Vagina (tissue), 2 donors: Measurements from ENCODE around the gene B4GALT1. TPM values are rescaled to one million over a fixed set of nuclear protein-coding genes. Genes with fewer than 3 reads are reported as not detected.

Experiments
- DNase-seq, 2 donors: peaks; one replicate each; pipeline ENCODE4 v3.0.0-alpha.2; 2017; ENCODE audit errors: extremely low spot score in 2 of 2
- H3K27ac ChIP-seq: fragments of 200-600 bp; sonication (generic); one replicate; pipeline ENCODE4 v1.5.1; 2019
- H3K27me3 ChIP-seq: fragments of 200-600 bp; sonication (generic); one replicate; pipeline ENCODE4 v1.5.1; 2019
- H3K36me3 ChIP-seq, 2 donors: fragments of 200-600 bp; sonication (generic); one replicate each; pipeline ENCODE4 v1.5.1; 2017 to 2019
- H3K4me1 ChIP-seq: fragments of 200-600 bp; sonication (generic); one replicate; pipeline ENCODE4 v1.5.1; 2019
- H3K4me3 ChIP-seq, 2 donors: fragments of 200-600 bp; sonication (generic); 1 replicate in 1 of 2; 2 replicates in 1 of 2; pipeline ENCODE4 v1.5.1; 2016 to 2019
- H3K9me3 ChIP-seq: fragments of 200-600 bp; sonication (generic); one replicate; pipeline ENCODE4 v1.5.1; 2019
- POLR2A ChIP-seq, 2 donors: fragments of 450-650 bp; IDR thresholded peaks; one replicate each; pipeline ENCODE4 v1.6.1; 2017; ENCODE audit warnings: antibody characterized with exemption in 2 of 2, mild to moderate bottlenecking in 2 of 2, moderate library complexity in 2 of 2
- POLR2AphosphoS5 ChIP-seq, 2 donors: sonication (generic); formaldehyde crosslinking; IDR thresholded peaks; one replicate each; pipeline ENCODE4 v1.9.0; 2017; ENCODE audit warnings: antibody characterized with exemption in 2 of 2, mild to moderate bottlenecking in 2 of 2, low read depth in 1 of 2; ENCODE audit not compliant: insufficient read depth in 1 of 2
- intact Hi-C: fragments of 100-400 bp; cut with DNase I; formaldehyde crosslinking; loops from one replicate; pipeline ENCODE4 v1.15.1; 2023
- total RNA-seq: library from RNA; depleted of rRNA; stranded (reverse); fragments of >200 nt; gene quantifications from one replicate; pipeline ENCODE4 v1.2.3, GENCODE V29; 2016
- TF ChIP-seq, protein P1 (sequence below), 3 experiments: fragments of 450-650 bp in 2 of 3; fragments of 200-600 bp in 1 of 3; sonication (generic) in 1 of 3; IDR thresholded peaks; one replicate each; pipeline ENCODE4 v1.5.1; 2017 to 2019; ENCODE audit warnings: antibody characterized with exemption in 3 of 3, mild to moderate bottlenecking in 2 of 3, moderate library complexity in 2 of 3

Gene B4GALT1
- total RNA-seq, 1 donor from 2014 or later: 85.2 TPM

DNA sequence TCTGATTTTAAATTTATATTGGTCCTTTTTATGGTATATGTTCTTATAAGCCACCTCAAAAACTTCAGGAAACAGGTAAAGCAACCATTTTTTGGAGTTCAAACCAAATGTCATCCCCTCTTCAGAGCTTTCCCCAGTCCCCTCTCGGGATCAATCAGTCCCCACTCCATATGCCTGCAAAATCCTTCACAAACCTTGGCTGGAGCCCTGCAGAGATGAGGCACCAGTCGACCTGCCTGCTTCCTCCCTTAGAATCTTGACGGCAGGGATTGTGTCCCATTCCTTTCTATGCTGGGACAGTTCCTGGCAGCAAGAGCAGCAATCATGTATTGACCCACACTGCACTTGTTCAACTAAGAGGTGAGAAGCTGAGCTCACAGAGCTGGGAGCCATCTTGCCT is 22.6 kb downstream of the B4GALT1 start:
- no peak for DNase-seq
- peaks cover 80% of the 10 kb centered on the region for H3K4me1 ChIP-seq
- no peaks in the 10 kb centered on the region for H3K27me3 ChIP-seq
- H3K9me3 ChIP-seq: no peaks in the 10 kb centered on the region
- H3K36me3 ChIP-seq: no peaks in the 10 kb centered on the region
- H3K4me3 ChIP-seq: no peak overlapping the region
- H3K27ac ChIP-seq: no peak overlapping the region
- intact Hi-C loops: no loop called here
- TF ChIP-seq, protein P1, sequence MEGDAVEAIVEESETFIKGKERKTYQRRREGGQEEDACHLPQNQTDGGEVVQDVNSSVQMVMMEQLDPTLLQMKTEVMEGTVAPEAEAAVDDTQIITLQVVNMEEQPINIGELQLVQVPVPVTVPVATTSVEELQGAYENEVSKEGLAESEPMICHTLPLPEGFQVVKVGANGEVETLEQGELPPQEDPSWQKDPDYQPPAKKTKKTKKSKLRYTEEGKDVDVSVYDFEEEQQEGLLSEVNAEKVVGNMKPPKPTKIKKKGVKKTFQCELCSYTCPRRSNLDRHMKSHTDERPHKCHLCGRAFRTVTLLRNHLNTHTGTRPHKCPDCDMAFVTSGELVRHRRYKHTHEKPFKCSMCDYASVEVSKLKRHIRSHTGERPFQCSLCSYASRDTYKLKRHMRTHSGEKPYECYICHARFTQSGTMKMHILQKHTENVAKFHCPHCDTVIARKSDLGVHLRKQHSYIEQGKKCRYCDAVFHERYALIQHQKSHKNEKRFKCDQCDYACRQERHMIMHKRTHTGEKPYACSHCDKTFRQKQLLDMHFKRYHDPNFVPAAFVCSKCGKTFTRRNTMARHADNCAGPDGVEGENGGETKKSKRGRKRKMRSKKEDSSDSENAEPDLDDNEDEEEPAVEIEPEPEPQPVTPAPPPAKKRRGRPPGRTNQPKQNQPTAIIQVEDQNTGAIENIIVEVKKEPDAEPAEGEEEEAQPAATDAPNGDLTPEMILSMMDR (IDR thresholded peaks at IDR 0.05): no peak
- TF ChIP-seq POLR2AphosphoS5 (IDR thresholded peaks at IDR 0.05; ENCODE audit: insufficient read depth in 1 of 2, low read depth in 1 of 2) (no peak), POLR2A (IDR thresholded peaks at IDR 0.05) (no peak)

DNA sequence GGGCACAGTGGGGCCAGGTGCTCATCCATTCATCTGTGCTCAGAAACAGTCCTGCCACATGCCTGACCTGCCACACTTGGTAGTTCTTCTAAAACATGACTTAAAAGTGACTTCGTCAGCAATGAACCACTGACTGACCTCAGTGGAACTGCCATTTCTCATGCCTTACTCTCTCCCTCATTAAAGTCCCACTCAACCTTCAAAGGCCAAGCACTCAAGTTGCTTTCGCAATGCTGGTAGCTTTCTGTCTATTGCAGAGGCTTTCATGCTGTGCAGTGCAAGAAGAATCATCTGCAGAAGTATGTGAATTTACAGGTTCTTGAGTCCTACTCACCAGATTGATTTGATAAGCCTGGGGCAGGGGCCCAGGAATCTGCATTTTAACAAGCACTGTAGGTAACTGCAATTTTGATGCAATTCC is 23.9 kb downstream of the B4GALT1 start:
- peaks cover 82% of the 10 kb centered on the region for H3K4me1 ChIP-seq
- DNase-seq: no peak
- intact Hi-C loops: no loop called here

DNA sequence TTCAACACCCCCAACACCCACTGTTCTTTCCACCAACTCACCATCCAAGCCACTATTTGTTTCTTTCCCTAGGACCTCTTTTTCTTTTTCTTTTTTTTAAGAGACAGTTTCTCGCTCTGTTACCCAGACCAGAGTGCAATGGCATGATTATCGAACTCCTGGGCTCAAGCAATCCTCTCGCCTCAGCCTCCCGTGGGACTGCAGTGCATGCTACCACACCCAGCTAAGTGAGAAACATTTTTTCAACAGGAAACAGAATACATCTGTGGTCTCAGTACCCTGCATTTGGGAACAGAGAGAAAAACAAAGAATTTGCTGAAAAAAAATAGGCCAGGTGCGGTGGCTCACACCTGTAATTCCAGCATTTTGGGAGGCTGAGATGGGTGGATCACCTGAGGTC is 24.6 kb downstream of the B4GALT1 start:
- Histone ChIP-seq H3K27me3 (no peaks in the 10 kb centered on the region), H3K4me3 (no peak overlapping the region), H3K4me1 (peaks cover 85% of the 10 kb centered on the region), H3K9me3 (no peaks in the 10 kb centered on the region), H3K27ac (no peak overlapping the region), H3K36me3 (no peaks in the 10 kb centered on the region)
- intact Hi-C loops: no loop called here
- DNase-seq: no peak
- TF ChIP-seq, protein P1 (IDR thresholded peaks at IDR 0.05): no peak
- no peak for TF ChIP-seq POLR2AphosphoS5 (IDR thresholded peaks at IDR 0.05; ENCODE audit: insufficient read depth in 1 of 2, low read depth in 1 of 2)

More for the DNA sequence above, 23.9 kb downstream of the B4GALT1 start:
- no peak overlapping the region for H3K4me3 ChIP-seq
- no peak overlapping the region for H3K27ac ChIP-seq
- no peaks in the 10 kb centered on the region for H3K36me3 ChIP-seq
- TF ChIP-seq, protein P1 (IDR thresholded peaks at IDR 0.05): no peak
- TF ChIP-seq POLR2A (IDR thresholded peaks at IDR 0.05) (no peak), POLR2AphosphoS5 (IDR thresholded peaks at IDR 0.05; ENCODE audit: insufficient read depth in 1 of 2, low read depth in 1 of 2) (no peak)
- no peaks in the 10 kb centered on the region for H3K27me3 ChIP-seq
- no peaks in the 10 kb centered on the region for H3K9me3 ChIP-seq

DNA sequence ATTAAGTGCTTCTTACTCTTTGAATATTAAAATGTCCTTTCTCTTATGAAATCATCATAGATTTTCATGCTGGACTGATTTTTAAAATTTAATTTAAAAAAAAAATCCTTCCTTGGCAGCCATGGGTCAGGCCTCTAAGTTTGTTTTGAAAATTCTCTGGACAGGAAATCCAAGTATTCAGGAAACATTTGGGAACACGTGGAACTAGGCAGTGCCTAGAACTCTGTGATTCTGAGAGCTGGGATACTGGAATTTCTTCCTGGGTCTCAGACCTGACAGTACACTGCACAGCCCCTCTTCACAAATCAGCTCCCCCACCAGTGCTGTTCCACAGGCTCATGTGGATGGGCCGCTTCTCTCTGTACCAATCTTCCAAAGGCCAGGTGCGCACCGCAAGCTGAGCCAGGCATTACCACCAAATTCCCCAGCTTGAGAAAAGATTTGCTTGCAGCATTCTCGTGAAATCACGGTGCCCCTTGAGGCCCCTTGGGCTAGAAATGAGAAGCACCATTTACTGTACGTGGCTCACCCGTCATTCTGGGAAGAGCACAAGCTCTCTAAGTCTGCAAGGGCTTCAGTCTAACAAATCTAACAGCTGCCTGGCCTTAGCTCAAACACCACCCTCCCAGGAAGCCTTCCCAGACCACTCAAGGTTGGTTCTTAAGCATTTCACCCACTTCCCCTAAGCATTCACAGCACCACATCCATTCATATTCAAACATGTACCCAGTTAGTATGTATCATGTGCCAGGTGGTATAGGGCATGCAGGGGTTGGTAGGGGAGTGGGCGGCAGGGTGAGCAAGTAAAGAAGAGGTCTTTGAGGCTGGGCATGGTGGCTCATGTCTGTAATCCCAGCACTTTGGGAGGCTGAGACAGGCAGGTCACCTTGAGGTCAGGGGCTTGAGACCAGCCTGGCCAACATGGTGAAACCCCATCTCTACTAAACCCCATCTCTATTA is 26.5 kb downstream of the B4GALT1 start:
- intact Hi-C loops: no loop called here
- H3K36me3 ChIP-seq: no peaks in the 10 kb centered on the region
- H3K4me1 ChIP-seq: peaks cover 90% of the 10 kb centered on the region
- H3K27me3 ChIP-seq: no peaks in the 10 kb centered on the region
- no peak for TF ChIP-seq POLR2AphosphoS5 (IDR thresholded peaks at IDR 0.05; ENCODE audit: insufficient read depth in 1 of 2, low read depth in 1 of 2)
- TF ChIP-seq, protein P1 (IDR thresholded peaks at IDR 0.05): no peak
- no peaks in the 10 kb centered on the region for H3K9me3 ChIP-seq
- H3K27ac ChIP-seq: peak overlapping the region; percentile 42
- no peak overlapping the region for H3K4me3 ChIP-seq
- DNase-seq: no peak
